Mesenchymal stem cell (in vitro differentiated cells and primary cell): ENCODE measurements around the gene ENTHD1.

Experiments
- DNase-seq: peaks from one replicate; pipeline ENCODE4 v3.0.0-alpha.2; 2013
- H2AFZ ChIP-seq: one replicate; pipeline ENCODE4 v1.6.1; 2013; ENCODE audit warnings: low read depth, mild to moderate bottlenecking, control low read depth, inconsistent platforms, low read length, moderate library complexity
- H2AK5ac ChIP-seq: 2 replicates; pipeline ENCODE4 v1.6.1; 2013; ENCODE audit warnings: low read length, moderate library complexity, mild to moderate bottlenecking, inconsistent platforms; ENCODE audit not compliant: severe bottlenecking
- H2BK120ac ChIP-seq: one replicate; pipeline ENCODE4 v1.6.1; 2013; ENCODE audit warnings: low read depth, mild to moderate bottlenecking, inconsistent platforms, low read length, moderate library complexity
- H2BK12ac ChIP-seq, 2 experiments: one replicate each; pipeline ENCODE4 v1.6.1; 2013; ENCODE audit warnings: inconsistent platforms in 2 of 2, low read length in 2 of 2, mild to moderate bottlenecking in 2 of 2, moderate library complexity in 2 of 2, control low read depth in 1 of 2
- H2BK15ac ChIP-seq: one replicate; pipeline ENCODE4 v1.6.1; 2013; ENCODE audit warnings: mild to moderate bottlenecking, low read depth, inconsistent platforms; ENCODE audit not compliant: poor library complexity, severe bottlenecking
- H2BK5ac ChIP-seq: 2 replicates; pipeline ENCODE4 v1.6.1; 2013; ENCODE audit warnings: low read depth, mild to moderate bottlenecking, low read length, control low read depth, inconsistent platforms; ENCODE audit not compliant: poor library complexity, severe bottlenecking
- H3K14ac ChIP-seq, 2 experiments: one replicate each; pipeline ENCODE4 v1.6.1; 2013; ENCODE audit warnings: inconsistent platforms in 2 of 2, low read length in 2 of 2, control low read depth in 1 of 2, mild to moderate bottlenecking in 1 of 2, moderate library complexity in 1 of 2
- H3K18ac ChIP-seq, 2 experiments: one replicate each; pipeline ENCODE4 v1.6.1; 2013; ENCODE audit warnings: inconsistent platforms in 2 of 2, low read length in 2 of 2, control low read depth in 1 of 2, low read depth in 1 of 2, mild to moderate bottlenecking in 1 of 2
- H3K23ac ChIP-seq, 2 experiments: one replicate each; pipeline ENCODE4 v1.6.1; 2013; ENCODE audit warnings: inconsistent platforms in 2 of 2, low read length in 2 of 2, mild to moderate bottlenecking in 2 of 2, moderate library complexity in 2 of 2, control low read depth in 1 of 2
- H3K27ac ChIP-seq: 2 replicates; pipeline ENCODE4 v1.5.1; 2013; ENCODE audit warnings: mild to moderate bottlenecking, moderate library complexity, low read length, control low read depth, inconsistent platforms; ENCODE audit not compliant: poor library complexity, severe bottlenecking
- H3K27me3 ChIP-seq, 2 experiments: 2 replicates each; pipeline versions ENCODE4 v1.6.1 to v1.7.0; 2013; ENCODE audit warnings: low read length in 2 of 2, mild to moderate bottlenecking in 2 of 2, moderate library complexity in 2 of 2, control low read depth in 1 of 2, inconsistent platforms in 1 of 2; ENCODE audit not compliant: control insufficient read depth in 1 of 2, insufficient read depth in 1 of 2
- H3K36me3 ChIP-seq, 2 experiments: 2 replicates each; pipeline versions ENCODE4 v1.6.1 to v1.7.0; 2013; ENCODE audit warnings: low read length in 2 of 2, control low read depth in 1 of 2, inconsistent platforms in 1 of 2, low read depth in 1 of 2, mild to moderate bottlenecking in 1 of 2; ENCODE audit not compliant: insufficient read depth in 2 of 2, control insufficient read depth in 1 of 2
- H3K4ac ChIP-seq, 2 experiments: one replicate each; pipeline ENCODE4 v1.6.1; 2013; ENCODE audit warnings: inconsistent platforms in 2 of 2, low read length in 2 of 2, mild to moderate bottlenecking in 2 of 2, moderate library complexity in 2 of 2, control low read depth in 1 of 2, low read depth in 1 of 2
- H3K4me1 ChIP-seq: 2 replicates; pipeline ENCODE4 v1.6.1; 2013; ENCODE audit warnings: low read depth, low read length, control low read depth; ENCODE audit not compliant: control insufficient read depth, insufficient read depth
- H3K4me2 ChIP-seq: 2 replicates; pipeline ENCODE4 v1.6.1; 2013; ENCODE audit warnings: low read length, mild to moderate bottlenecking, inconsistent platforms; ENCODE audit not compliant: poor library complexity, severe bottlenecking
- H3K4me3 ChIP-seq, 2 experiments: 2 replicates each; pipeline versions ENCODE4 v1.5.1 to v1.7.0; 2013; ENCODE audit warnings: low read length in 2 of 2, mild to moderate bottlenecking in 2 of 2, control low read depth in 1 of 2, low read depth in 1 of 2; ENCODE audit not compliant: insufficient read depth in 1 of 2
- H3K79me1 ChIP-seq: replicated peaks from 2 replicates; pipeline ENCODE4 v1.6.1; 2013; ENCODE audit warnings: mild to moderate bottlenecking, control low read depth, low read length, inconsistent platforms; ENCODE audit not compliant: poor library complexity, severe bottlenecking
- H3K9ac ChIP-seq: 2 replicates; pipeline ENCODE4 v1.7.0; 2013; ENCODE audit warnings: mild to moderate bottlenecking, low read length, moderate library complexity
- H3K9me3 ChIP-seq: 2 replicates; pipeline ENCODE4 v1.7.0; 2013; ENCODE audit warnings: mild to moderate bottlenecking, low read length; ENCODE audit not compliant: control insufficient read depth
- H4K8ac ChIP-seq: one replicate; pipeline ENCODE4 v1.6.1; 2013; ENCODE audit warnings: inconsistent platforms, mild to moderate bottlenecking, low read length, moderate library complexity
- H4K91ac ChIP-seq: one replicate; pipeline ENCODE4 v1.6.1; 2013; ENCODE audit warnings: mild to moderate bottlenecking, low read length, inconsistent platforms
- WGBS: methylation state at CpG from one replicate; pipeline ENCODE4 v1.1.7; 2013; ENCODE audit warnings: mixed read lengths; 5-methylcytosine and 5-hydroxymethylcytosine counted together

Gene ENTHD1

GRCh38 chr22:39718206-39718605 is 175.4 kb downstream of the ENTHD1 start:
- Histone ChIP-seq H3K27me3 (peaks cover 54 to 66% of the 10 kb centered on the region in 2 experiments), H2BK12ac (no peak overlapping the region), H2BK120ac (no peak overlapping the region), H3K9me3 (no peaks in the 10 kb centered on the region), H2BK15ac (no peak overlapping the region), H3K4me3 (peak overlapping the region in 1 of 2 experiments; percentile 37), H3K79me1 (no peaks in the 10 kb centered on the region), H4K8ac (no peak overlapping the region), H3K4ac (no peak overlapping the region), H4K91ac (no peak overlapping the region), H3K4me1 (peaks cover 2% of the 10 kb centered on the region), H3K9ac (no peak overlapping the region), H3K23ac (no peak overlapping the region), H2AK5ac (no peak overlapping the region), H3K18ac (no peak overlapping the region), H2AFZ (no peak overlapping the region), H3K36me3 (no peaks in the 10 kb centered on the region), H3K27ac (no peak overlapping the region), H3K4me2 (no peak overlapping the region), H2BK5ac (no peak overlapping the region), H3K14ac (no peak overlapping the region)
- DNase-seq, result no peak
- 94% methylated on average over 7 of the region's 7 CpGs for WGBS

- peaks cover 2% of the 10 kb centered on the region for H3K4me1 ChIP-seq
- no peak overlapping the region for H3K4me3 ChIP-seq
- H2AFZ ChIP-seq, result no peak overlapping the region
- H2BK120ac ChIP-seq, result no peak overlapping the region
- no peak overlapping the region for H3K27ac ChIP-seq
- peaks cover 60 to 73% of the 10 kb centered on the region in 2 experiments for H3K27me3 ChIP-seq
- no peak overlapping the region for H2BK15ac ChIP-seq
- H2BK5ac ChIP-seq, result no peak overlapping the region
- no peak overlapping the region for H3K18ac ChIP-seq
- H4K91ac ChIP-seq, result no peak overlapping the region
- 84% methylated on average over 8 of the region's 8 CpGs for WGBS
- H3K4ac ChIP-seq, result no peak overlapping the region
- H4K8ac ChIP-seq, result no peak overlapping the region
- no peak overlapping the region for H3K23ac ChIP-seq
- H3K9ac ChIP-seq, result no peak overlapping the region
- DNase-seq, result no peak
- no peaks in the 10 kb centered on the region for H3K79me1 ChIP-seq
- H3K9me3 ChIP-seq, result no peaks in the 10 kb centered on the region
- no peak overlapping the region for H3K14ac ChIP-seq
- no peak overlapping the region for H2BK12ac ChIP-seq
- no peaks in the 10 kb centered on the region for H3K36me3 ChIP-seq
- no peak overlapping the region for H2AK5ac ChIP-seq
- no peak overlapping the region for H3K4me2 ChIP-seq
Observed at GRCh38 chr22:39717099-39717498, 176.5 kb downstream of the ENTHD1 start.

- Histone ChIP-seq H3K27me3 (peaks cover 60 to 73% of the 10 kb centered on the region in 2 experiments), H3K27ac (no peak overlapping the region), H3K23ac (no peak overlapping the region), H3K4ac (no peak overlapping the region), H4K8ac (no peak overlapping the region), H2BK5ac (no peak overlapping the region), H3K36me3 (no peaks in the 10 kb centered on the region), H2BK120ac (no peak overlapping the region), H3K4me2 (no peak overlapping the region), H3K4me3 (no peak overlapping the region), H3K4me1 (peaks cover 2% of the 10 kb centered on the region), H2AK5ac (no peak overlapping the region), H3K9ac (no peak overlapping the region), H4K91ac (no peak overlapping the region), H3K14ac (no peak overlapping the region), H3K9me3 (no peaks in the 10 kb centered on the region), H2AFZ (no peak overlapping the region), H2BK12ac (no peak overlapping the region), H3K18ac (no peak overlapping the region), H3K79me1 (no peaks in the 10 kb centered on the region), H2BK15ac (no peak overlapping the region)
- DNase-seq, result no peak
- 95% methylated on average over 10 of the region's 10 CpGs for WGBS
Observed at GRCh38 chr22:39716534-39716933, 177.0 kb downstream of the ENTHD1 start.

GRCh38 chr22:39715778-39716495 is 177.6 kb downstream of the ENTHD1 start:
- no peak overlapping the region for H3K23ac ChIP-seq
- no peak overlapping the region for H2BK15ac ChIP-seq
- H3K14ac ChIP-seq, result peak overlapping the region in 1 of 2 experiments; percentile 51
- no peaks in the 10 kb centered on the region for H3K9me3 ChIP-seq
- no peaks in the 10 kb centered on the region for H3K79me1 ChIP-seq
- H4K91ac ChIP-seq, result peak overlapping the region; percentile 57
- DNase-seq, result no peak
- no peak overlapping the region for H3K9ac ChIP-seq
- peaks cover 2% of the 10 kb centered on the region for H3K4me1 ChIP-seq
- H3K4me3 ChIP-seq, result no peak overlapping the region
- H3K18ac ChIP-seq, result no peak overlapping the region
- no peak overlapping the region for H2BK120ac ChIP-seq
- H3K4ac ChIP-seq, result no peak overlapping the region
- H3K27me3 ChIP-seq, result peaks cover 59 to 74% of the 10 kb centered on the region in 2 experiments
- no peaks in the 10 kb centered on the region for H3K36me3 ChIP-seq
- H2BK12ac ChIP-seq, result no peak overlapping the region
- 88% methylated on average over 24 of the region's 25 CpGs for WGBS
- H3K4me2 ChIP-seq, result no peak overlapping the region
- no peak overlapping the region for H4K8ac ChIP-seq
- no peak overlapping the region for H3K27ac ChIP-seq
- H2BK5ac ChIP-seq, result no peak overlapping the region
- no peak overlapping the region for H2AK5ac ChIP-seq
- no peak overlapping the region for H2AFZ ChIP-seq
